HG03354 (cell line): ENCODE data around the gene MMRN1.

Experiments
- ATAC-seq: cut with Tn5 transposase; IDR thresholded peaks from one replicate; pipeline ENCODE4 v1.9.1; 2021; ENCODE audit warnings: mild to moderate bottlenecking; ENCODE audit not compliant: unreplicated experiment, poor library complexity, severe bottlenecking

MMRN1 gene, protein sequence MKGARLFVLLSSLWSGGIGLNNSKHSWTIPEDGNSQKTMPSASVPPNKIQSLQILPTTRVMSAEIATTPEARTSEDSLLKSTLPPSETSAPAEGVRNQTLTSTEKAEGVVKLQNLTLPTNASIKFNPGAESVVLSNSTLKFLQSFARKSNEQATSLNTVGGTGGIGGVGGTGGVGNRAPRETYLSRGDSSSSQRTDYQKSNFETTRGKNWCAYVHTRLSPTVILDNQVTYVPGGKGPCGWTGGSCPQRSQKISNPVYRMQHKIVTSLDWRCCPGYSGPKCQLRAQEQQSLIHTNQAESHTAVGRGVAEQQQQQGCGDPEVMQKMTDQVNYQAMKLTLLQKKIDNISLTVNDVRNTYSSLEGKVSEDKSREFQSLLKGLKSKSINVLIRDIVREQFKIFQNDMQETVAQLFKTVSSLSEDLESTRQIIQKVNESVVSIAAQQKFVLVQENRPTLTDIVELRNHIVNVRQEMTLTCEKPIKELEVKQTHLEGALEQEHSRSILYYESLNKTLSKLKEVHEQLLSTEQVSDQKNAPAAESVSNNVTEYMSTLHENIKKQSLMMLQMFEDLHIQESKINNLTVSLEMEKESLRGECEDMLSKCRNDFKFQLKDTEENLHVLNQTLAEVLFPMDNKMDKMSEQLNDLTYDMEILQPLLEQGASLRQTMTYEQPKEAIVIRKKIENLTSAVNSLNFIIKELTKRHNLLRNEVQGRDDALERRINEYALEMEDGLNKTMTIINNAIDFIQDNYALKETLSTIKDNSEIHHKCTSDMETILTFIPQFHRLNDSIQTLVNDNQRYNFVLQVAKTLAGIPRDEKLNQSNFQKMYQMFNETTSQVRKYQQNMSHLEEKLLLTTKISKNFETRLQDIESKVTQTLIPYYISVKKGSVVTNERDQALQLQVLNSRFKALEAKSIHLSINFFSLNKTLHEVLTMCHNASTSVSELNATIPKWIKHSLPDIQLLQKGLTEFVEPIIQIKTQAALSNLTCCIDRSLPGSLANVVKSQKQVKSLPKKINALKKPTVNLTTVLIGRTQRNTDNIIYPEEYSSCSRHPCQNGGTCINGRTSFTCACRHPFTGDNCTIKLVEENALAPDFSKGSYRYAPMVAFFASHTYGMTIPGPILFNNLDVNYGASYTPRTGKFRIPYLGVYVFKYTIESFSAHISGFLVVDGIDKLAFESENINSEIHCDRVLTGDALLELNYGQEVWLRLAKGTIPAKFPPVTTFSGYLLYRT

DNA sequence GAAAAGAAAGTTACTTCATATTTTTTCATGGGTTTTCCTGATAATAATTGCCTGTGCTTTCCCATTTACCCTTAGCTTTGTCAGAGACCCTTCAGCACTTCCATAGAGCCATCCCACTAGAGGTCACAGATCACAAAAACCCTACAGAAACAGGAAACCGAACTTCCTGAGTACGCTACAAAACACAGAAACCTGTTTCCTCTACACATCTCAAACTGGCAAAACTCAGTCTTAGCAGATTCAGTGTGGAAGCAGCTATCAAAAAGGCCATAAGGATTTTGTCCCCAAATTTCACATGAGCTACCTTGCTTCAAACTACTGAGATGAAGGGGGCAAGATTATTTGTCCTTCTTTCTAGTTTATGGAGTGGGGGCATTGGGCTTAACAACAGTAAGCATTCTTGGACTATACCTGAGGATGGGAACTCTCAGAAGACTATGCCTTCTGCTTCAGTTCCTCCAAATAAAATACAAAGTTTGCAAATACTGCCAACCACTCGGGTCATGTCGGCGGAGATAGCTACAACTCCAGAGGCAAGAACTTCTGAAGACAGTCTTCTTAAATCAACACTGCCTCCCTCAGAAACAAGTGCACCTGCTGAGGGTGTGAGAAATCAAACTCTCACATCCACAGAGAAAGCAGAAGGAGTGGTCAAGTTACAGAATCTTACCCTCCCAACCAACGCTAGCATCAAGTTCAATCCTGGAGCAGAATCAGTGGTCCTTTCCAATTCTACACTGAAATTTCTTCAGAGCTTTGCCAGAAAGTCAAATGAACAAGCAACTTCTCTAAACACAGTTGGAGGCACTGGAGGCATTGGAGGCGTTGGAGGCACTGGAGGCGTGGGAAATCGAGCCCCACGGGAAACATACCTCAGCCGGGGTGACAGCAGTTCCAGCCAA, at the start of gene MMRN1:
TSS of gene MMRN1 (plus strand) at position 206 of the 902 bp plus-strand sequence. CDS start at position 324, 118 bp downstream.
- ATAC-seq, result peak; percentile 80

DNA sequence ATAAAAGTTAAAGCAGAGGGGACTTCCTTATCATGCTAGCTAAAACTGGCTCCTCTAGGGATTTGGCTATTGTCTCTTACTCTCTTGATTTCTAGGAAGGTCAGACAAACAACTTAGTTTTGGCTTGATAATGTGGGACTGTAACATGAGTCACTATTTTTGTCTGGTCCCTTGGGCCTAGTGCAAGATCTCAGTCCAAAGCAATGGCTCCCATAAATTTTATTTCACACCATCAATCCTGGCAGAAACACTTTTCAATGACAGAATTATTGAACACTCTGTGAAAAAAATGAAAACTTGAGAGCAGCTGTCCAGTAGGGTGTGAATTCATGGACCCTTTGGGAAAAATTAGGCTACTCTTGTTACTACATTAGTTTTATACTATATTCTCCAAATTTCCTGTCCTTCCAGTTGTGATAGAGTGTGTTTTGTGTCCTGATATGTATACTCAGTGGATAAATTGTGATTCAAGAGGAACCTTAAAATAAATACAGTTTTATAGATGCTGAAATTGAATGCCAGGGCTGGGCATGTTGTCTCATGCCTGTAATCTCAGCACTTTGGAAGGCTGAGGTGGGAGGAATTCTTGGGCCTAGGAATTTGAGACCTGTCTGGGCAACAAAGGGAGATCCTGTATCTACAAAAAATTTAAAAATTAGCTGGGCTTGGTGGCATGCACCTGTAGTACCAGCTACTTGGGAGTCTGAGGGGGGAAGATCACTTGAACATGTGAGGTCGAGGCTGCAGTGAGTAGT, 46.9 kb upstream of the MMRN1 start:
- ATAC-seq, result no peak

DNA sequence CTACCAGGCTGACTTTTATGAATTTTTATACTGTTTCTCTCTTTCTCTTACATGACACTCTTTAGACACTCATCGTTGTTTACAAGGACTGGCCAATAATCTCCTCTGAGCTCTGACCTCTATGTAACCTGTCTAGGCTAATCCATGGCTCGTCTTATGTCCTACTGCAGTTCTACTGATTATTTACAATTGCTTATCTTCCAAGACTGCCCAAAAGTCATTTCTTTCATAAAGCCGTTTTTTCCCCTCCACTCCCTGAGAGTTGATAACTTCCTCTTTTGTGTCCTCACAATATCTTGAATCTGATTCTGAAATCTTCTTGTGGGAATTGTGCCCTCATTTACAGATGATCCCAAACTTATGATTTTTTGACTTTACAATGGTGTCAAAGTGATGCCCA, 39.4 kb upstream of the MMRN1 start:
- no peak for ATAC-seq

DNA sequence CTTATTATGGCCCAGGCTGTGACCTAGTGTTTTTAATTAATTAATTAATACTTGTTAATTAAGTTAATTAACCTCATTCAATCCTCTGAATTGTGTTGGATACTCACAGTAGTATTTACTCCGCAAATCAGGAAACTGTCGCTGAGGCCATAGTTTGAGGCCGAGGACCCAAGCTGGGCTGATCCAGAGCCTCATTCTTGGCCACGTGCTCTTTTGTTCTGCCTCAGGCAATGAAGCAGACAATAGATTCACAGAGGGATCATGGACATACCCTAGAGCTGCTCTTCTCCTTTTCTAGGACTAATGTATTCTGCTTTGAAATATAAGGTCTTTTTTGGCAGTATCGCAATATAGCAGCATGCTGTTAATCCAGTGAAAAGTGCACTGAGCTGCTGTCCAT, 33.7 kb upstream of the MMRN1 start:
- no peak for ATAC-seq

DNA sequence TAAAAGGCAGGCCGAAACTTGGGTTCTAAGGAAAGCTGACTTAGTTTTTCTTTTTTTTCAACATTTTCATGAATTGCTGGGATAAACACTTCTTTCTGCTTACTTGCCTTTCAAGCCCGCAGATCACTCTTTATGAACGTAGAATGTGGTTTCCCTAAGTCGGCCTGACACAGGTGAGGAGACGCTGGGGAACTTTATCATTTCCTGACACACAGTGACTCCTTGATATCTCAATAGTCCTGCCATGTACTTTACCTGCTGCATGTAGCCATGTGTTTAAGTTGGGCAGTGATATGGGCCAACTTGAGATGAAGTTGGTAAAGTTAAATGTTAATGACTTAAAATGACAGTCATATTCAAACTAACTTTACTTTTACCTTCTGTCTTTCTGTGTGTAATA, 31.1 kb upstream of the MMRN1 start:
- no peak for ATAC-seq

DNA sequence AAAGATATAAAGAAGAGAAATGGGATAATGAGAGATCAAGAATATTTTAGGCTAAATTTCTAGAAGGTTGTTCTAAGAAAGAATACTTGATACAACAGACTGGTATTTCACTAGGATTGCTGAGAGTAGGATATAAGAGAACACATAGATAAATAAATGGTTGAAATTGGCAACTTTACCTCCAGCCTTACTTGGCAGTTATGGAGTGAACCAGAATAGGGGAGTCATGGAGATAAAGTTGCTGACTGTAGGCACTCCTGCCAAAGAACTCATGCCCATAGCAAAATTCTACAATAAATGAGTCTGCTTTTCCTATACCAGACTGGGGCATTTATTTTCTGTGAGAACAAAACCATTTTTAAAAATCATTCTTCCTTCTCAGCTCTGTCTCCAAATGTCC, 26.4 kb upstream of the MMRN1 start:
- no peak for ATAC-seq

DNA sequence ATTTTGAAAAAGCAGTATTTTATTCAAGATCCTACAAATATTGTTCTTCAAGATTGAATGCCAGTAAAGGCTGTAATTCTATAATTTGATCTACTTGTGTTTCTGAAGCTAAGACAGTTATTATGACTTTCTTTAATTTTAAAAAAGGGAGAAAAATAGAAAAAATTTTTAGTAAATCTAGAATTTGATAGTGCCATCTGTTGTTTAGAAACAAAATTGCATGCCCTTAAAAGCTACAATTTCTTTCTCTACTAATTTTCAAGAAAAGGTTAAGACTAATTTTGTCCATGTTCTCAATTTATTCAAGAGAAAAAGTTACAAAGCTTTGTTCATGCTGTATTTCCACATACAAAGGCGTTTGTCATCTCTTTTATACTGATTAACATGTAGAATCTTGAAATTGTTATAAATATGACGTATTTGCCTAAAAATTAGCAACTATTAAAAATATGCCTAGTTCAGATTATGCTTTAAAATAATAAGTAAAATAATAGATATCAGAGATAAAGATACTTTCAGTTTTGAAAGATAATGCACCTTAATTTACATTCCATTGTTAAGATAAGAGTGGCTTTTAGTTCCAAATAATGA, 25.6 kb upstream of the MMRN1 start:
- ATAC-seq, result no peak

DNA sequence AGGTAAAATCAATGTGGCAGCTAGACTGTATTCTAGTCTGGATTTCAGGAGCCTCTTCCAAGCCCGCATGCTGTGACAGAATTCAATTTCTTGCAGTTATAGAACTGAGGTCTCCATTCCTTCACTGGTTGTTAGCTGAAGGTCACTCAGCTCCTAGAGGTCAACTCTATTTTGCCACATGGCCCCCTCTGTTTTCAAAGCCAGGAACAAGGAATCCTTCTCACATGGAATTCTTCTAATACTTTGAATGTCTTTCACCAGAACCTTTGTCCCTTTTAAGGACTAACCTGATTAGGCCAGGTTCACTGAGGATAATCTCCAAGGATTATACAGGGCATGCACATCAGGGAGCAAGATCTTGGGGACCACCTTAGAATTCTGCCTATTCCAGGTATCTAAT, 23.4 kb upstream of the MMRN1 start:
- ATAC-seq, result no peak

DNA sequence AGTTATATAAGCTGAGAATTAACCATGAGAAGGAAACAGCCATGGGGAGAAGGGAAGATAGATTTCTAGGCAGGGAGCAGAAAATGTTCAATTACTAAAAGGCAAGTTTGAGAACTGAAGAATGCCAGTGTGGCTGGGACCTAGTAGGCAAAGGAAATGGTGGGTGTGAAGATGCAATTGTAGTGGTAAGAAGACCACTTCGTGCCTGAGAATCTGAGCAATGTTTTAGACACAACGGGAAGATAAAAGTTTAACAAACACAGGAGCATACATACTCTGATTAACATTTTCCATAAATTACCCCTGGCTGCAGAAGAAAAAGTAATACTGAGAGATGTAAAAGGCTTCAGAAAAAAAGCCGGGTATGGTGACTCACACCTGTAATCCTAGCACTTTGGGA, 18.1 kb upstream of the MMRN1 start:
- no peak for ATAC-seq

DNA sequence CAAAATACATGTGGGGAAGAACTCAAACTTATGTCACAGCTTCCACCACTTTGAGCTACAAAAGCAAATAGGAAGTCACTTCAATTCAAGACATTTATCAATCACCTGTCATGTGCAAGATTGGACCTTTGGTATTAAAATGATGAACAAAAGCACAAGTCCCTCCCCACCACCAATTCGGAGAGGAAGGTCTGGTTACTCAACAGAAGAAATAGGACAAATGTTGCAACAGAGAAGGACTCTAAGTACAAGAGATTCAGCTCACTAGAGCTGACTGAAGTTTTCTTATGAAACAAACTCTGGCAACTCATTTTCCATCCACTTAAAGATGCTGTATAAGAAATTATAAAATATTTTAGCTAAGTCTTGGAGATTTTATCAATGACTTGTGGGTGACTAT, 16.0 kb upstream of the MMRN1 start:
- ATAC-seq, result no peak

DNA sequence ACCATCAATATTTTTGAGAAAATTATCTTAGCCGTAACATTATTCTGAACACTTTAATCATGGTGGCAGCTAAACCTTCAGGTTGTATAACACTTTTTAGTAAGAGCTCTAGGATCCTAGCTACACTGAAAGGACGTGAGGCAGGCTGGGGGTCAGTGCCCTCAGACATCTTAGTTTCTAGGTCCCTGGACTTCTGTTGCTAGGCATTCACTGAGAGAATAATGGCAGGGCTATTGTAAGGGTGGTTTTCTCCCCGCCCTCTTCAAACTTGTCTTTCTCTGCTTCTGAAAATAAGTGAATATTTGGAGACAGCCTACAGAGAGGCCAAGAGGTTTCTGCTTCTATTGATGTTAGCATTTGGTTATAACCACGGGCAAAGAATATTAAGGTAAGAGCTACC, 15.4 kb upstream of the MMRN1 start:
- no peak for ATAC-seq

DNA sequence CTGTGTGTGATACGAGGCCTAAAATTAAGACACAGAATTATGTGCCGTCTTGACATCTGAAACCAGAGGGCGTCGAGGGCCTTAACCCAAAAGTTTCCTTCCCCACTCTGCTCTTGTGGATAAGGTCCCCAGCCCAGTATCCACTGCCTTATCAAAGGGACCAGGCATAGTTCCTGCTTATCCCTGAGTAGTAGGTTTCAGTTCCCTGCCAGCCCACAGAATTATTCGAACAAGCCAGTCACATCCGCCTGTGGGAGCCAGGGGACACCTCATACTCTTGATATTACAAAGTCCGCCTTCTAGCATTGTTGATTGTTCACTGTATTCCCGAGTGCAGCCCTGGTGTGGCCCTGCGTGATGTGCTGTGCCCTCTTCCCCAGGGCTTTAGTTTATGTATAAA, 5.4 kb upstream of the MMRN1 start:
- no peak for ATAC-seq

DNA sequence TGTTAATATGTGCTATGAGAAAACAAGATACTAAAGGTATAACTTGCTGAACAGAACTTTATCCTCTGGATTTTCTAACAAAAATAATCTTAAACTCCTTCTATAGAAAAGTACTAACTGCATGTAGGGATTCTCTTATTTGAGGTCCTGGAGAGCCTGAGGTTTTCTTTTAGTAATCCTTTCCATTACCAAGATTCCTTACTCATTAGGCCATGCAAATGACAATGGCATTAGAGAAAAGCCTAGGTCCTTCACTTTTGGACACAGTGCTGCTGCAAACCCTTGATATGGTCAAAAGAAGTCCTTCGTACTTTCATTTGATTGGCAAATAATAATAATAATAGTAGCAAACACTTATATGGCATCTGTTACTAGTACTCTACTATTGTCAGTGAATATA, 3.2 kb downstream of the MMRN1 start:
- no peak for ATAC-seq

DNA sequence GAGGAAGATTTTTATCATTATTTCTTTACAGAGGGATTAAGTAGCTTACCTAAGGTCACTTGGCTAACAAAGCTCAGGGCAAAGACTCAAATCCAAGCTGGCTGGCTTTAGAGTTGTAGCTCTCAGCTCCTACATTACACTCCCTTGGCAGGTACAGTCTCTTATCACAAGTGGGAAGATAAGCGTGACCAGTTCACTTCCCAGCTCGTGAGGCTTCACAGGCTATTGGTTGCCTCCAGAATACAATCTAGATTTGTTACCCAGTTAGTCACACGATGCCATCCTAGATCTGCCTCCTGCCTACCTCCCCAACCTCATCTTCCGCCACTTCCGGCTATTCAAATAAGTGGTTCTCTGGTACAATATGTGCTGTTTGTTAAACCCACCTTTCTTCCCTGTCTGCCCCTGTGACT, 3.7 kb downstream of the MMRN1 start:
- no peak for ATAC-seq

DNA sequence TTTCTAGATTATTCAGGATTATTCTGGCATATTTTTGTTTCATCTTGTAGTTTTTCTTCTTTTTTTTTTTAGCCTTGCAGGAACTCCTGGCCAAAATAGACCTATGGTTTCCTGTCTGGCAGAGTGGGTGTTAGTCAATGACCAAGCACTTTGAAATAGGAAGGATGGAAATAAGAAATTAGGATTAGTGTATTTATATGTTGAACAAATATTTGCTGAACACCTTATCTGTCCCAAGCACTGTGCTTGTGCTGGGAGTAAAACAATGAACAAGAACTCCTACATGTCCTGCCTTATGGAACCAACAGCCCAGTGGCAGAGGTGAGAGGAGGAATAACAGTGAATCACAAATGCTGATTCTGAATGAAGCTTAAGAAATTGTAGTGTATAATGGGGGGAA, 4.5 kb downstream of the MMRN1 start:
- ATAC-seq, result no peak

DNA sequence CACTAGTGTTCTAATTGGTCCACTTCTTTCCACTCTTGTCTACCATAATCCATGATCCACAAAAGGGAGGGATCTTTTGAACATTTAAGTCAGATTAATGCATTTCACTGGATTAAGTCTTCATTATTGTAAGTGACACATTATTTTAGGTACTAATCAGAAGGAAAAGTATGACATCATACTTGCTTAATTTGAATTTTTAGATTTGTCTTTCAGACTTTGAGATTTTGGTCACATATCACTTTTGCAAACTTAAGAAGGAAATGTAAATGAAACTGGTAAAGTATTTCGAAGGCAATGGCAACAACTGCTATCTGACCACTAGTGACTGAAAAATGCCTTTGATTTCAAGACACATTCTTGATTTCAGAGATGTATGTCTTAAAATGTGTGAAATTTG, 5.2 kb downstream of the MMRN1 start:
- ATAC-seq, result no peak

DNA sequence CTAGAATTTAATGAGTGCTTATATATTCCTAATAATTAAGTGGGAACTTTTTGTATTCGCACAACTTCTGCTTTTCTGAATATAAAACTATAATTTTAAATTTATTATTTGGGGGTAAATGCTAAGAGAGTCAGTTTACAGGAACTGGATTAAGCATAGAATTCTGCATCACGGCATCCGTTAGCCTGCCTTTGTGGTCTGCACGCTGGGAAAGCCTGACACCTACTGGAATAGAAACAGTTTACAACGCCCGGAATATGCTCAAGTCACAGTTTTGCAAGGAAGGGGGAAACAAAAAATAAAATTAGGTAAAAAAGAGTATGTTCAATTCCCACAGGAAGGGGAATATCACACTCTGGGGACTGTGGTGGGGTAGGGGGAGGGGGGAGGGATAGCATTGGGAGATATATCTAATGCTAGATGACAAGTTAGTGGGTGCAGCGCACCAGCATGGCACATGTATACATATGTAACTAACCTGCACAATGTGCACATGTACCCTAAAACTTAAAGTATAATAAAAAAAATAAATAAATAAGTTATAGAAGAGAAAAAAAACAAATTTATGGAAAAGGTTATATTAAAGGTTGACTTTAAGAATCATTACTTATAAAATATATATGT, 7.3 kb downstream of the MMRN1 start:
- peak; percentile 90 for ATAC-seq

DNA sequence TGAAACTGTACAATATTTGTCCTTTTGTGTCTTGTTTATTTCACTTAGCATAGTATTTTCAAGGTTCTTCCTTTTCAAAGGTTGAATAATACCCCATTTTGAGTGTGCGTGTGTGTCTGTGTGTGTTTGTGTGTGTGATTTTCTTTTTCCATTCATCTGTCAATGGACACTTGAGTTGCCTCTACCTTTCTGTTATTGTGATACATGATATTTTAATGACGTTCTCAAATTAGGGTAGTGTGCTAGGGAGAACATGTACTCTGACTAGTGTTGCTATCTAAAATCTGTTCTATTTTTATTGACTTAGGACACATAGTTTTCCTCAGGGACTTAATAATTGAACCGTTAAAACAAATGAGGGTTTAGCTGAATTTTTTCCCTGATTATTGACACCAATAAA, 9.9 kb downstream of the MMRN1 start:
- ATAC-seq, result no peak
